ENCODE results near the gene CAPZB.

DNA sequence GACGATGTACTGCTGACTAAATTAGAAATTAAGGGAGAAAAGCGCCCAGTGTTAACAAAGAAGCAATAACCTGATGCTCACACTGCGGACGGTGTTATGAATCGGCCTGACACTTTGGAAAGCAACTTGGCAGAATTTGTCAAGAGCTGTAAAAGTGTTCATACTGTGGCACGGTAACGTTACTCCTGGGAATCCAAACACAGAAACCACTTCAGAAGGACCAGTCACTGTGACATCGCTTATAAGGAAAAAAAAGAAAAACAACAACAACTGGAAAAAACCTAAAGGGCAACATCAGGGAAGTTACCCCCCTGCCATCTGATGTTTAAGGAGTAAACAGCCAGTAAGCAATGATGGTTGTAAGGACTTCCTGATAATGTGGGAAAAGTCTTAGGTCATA is 27.7 kb downstream of the CAPZB start:
- TF ChIP-seq, protein P1, sequence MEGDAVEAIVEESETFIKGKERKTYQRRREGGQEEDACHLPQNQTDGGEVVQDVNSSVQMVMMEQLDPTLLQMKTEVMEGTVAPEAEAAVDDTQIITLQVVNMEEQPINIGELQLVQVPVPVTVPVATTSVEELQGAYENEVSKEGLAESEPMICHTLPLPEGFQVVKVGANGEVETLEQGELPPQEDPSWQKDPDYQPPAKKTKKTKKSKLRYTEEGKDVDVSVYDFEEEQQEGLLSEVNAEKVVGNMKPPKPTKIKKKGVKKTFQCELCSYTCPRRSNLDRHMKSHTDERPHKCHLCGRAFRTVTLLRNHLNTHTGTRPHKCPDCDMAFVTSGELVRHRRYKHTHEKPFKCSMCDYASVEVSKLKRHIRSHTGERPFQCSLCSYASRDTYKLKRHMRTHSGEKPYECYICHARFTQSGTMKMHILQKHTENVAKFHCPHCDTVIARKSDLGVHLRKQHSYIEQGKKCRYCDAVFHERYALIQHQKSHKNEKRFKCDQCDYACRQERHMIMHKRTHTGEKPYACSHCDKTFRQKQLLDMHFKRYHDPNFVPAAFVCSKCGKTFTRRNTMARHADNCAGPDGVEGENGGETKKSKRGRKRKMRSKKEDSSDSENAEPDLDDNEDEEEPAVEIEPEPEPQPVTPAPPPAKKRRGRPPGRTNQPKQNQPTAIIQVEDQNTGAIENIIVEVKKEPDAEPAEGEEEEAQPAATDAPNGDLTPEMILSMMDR (IDR thresholded peaks at IDR 0.05; ENCODE audit: low read length): no peak
- no peak for TF ChIP-seq EZH2phosphoT487 (IDR thresholded peaks at IDR 0.05; ENCODE audit: low read length)
